Fibroblast of the aortic adventitia (primary cell): ENCODE data around the gene HIPK3. TPM values are rescaled to one million over a fixed set of nuclear protein-coding genes. Genes with fewer than 3 reads are reported as not detected.

Experiments
- DNase-seq: peaks from one replicate; pipeline ENCODE4 v3.0.0-alpha.2; 2010; ENCODE audit warnings: low read depth
- H3K4me3 ChIP-seq: 2 replicates; pipeline ENCODE4 v1.5.1; 2011; ENCODE audit warnings: low read depth, mild to moderate bottlenecking, control low read depth, low read length, moderate library complexity
- CTCF ChIP-seq: IDR thresholded peaks from 2 replicates; pipeline ENCODE4 v1.5.1; 2011; ENCODE audit warnings: mild to moderate bottlenecking, low read length, control low read depth, inconsistent platforms; ENCODE audit not compliant: insufficient read depth
- total RNA-seq: library from RNA; depleted of rRNA; stranded (reverse); fragments of >200 nt; gene quantifications from 2 replicates; pipeline ENCODE4 v1.2.3, GENCODE V29; 2012; ENCODE audit warnings: low replicate concordance

HIPK3 gene
- total RNA-seq, 1 donor: 164 TPM

GRCh38 chr11:33271059-33271458, 13.9 kb downstream of the HIPK3 start:
- H3K4me3 ChIP-seq: no peak overlapping the region
- DNase-seq: no peak
- no peak for TF ChIP-seq CTCF

- no peak for DNase-seq
- no peak overlapping the region for H3K4me3 ChIP-seq
- TF ChIP-seq CTCF: no peak
Measured at GRCh38 chr11:33272338-33273107, 15.3 kb downstream of the HIPK3 start.

GRCh38 chr11:33273656-33274055, 16.5 kb downstream of the HIPK3 start:
- no peak overlapping the region for H3K4me3 ChIP-seq
- no peak for TF ChIP-seq CTCF
- DNase-seq: no peak

GRCh38 chr11:33280411-33280810, 23.2 kb downstream of the HIPK3 start:
- no peak for DNase-seq
- TF ChIP-seq CTCF: no peak
- H3K4me3 ChIP-seq: no peak overlapping the region

- no peak overlapping the region for H3K4me3 ChIP-seq
- TF ChIP-seq CTCF: no peak
- DNase-seq: no peak
Measured at GRCh38 chr11:33281758-33282157, 24.6 kb downstream of the HIPK3 start.

GRCh38 chr11:33284818-33285217, 27.6 kb downstream of the HIPK3 start:
- no peak overlapping the region for H3K4me3 ChIP-seq

More at GRCh38 chr11:33284818-33285217, 27.6 kb downstream of the HIPK3 start:
- TF ChIP-seq CTCF: no peak
- DNase-seq: no peak
